GM19025 (cell line): ENCODE data around the gene STK39.

Experiments used
- ATAC-seq: cut with Tn5 transposase; IDR thresholded peaks from one replicate; pipeline ENCODE4 v1.9.1; 2021; ENCODE audit warnings: mild to moderate bottlenecking, low read depth, moderate library complexity; ENCODE audit not compliant: unreplicated experiment

The STK39 gene

DNA sequence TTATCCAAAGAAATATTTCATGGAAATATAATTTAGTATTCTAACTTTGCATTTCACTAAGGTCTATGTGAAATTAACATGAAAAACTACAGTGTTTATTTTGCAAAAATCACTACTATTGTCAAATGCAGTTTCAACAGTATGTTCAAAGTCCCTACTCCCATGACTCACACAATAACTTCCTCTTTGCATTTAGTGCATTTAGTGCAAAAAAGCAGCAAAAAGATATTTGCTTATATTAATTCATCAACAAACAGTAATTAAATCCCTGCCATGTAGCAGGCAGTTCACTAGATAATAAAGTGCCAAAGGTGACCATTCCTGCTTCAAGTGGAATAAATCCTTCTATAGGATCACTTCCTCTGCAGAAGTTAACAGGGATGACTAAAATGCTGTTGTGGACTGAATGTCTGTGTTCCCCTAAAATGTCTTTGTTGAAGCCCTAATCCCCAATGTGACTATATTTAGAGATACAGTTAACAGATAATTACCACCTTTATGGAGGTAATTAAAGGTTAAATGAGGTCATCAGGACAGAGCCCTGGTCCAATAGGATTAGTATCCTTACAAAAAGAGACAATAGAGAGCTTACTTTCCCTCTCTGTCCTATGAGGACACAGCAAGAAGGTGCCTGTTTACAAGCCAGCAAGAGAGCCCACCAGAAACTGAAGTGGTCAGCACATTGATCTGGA is 61.7 kb downstream of the STK39 start:
- ATAC-seq: no peak

DNA sequence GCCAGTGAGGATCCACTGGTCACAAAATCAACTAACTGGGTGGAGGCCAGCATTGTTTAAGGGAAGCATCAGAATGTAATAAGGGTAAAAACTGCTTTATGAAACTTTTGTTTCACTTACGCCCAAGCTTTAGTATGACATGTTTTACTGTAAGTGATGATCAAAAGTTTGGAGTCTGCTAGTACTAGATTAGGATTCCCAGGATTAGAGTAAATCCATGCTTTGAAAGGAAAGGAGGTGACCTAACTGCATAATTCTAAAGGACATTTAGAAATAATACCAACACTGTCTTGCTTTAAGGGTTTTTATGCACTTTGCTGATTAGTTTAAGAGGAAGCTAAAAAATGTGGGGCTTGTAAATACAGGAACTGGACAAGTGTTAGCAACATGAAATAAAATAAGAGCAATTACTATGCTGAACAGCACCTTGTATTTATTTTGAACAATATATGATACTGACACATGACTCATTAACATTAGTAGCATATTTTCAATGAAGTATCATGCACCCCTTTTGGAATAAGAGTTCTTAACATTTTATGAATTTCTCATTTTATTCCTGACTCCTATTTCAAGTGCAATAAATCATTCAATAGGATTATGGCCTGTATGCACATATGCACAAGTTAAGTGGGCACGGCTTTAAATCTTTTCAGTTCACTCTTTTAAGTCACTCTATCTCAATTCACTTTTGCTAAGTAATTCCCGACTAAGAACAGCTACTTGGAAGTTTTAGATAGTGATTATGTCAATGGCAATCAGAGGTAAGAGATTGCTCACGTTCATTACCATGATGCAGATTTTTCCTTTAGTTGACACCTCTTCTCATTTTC is 62.5 kb downstream of the STK39 start:
- ATAC-seq: no peak

DNA sequence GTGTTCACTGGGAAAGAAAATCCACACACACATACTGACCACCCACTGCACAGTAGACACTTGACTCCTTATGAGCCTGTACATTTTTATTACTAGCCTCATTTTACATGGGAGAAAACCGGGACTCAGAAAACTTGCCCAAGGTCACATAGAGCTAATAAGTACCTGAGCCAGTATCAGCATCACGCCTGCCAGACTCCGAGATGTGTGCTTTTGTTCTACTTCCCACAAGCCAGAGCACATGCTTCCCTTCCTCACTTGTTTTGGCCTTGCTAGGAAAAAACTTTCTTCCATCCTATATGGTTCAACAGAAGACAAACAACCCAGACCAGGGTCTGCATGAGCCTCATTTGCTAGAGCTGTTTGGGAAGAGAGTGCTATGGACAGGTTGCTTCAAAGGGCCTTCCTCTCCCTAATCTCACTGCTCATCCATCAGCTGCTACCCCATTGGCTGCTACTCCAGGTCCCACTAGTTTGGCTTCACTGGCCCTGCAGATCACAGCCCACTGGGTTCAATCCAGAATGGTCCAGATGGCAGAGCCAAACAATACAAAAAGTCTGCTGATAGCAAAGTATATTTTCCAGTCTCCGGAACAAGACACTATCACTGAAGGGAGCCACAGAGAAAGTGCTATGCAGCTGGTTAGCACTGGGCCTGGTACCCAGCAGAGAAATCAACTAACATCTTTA is 63.9 kb downstream of the STK39 start:
- no peak for ATAC-seq

DNA sequence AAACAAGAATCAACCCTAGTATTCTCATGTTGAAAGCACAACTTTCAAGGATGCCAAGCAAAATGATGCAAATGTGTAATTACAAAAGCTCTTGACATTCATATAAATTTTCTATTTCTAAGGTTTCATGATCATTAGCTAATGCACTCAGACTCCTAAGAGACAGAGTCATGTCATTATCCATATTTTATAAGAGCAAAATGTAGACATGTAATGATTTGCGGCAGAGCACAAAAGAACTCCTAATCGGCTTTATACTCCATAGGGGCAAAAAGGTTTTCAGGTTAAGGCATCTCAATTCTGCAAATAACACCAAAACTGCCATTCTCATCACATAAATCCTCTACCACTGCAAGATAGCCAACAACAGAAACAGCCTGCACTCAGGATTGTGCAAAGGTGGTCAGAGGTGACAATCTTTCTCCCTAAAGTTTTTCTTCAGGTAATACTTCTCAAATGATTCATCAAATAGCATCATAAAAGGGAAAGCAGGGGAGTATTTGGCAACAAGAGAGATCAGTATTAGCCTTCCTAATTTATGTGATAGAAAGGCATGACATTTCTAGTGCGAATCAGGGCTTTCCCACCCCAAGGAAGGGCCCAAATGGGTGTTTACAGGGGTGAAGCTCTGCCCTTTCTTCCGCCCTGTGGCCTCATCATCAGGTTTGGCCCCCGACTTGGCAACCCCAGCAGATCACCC is 64.7 kb downstream of the STK39 start:
- no peak for ATAC-seq

GRCh38 chr2:168181825-168182224 is 65.6 kb downstream of the STK39 start:
- no peak for ATAC-seq

DNA sequence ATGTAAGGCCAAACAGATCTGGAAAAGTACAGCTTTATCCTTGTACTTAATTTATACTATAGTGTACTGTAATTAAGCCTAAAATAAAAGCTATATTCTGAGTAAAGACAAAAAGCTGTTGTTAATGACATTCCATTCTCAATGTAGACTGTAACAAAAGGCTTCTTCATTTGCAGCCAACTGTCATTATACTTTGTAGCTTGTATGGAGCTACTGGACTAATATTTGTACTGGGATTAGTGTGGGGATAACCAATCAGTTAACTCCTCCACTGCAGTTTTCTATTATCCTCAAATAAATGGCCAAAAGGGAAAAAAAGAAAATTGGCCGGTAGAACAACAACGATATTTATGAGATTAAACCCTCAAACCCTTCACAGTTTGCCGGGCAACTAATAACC is 66.5 kb downstream of the STK39 start:
- ATAC-seq: no peak

DNA sequence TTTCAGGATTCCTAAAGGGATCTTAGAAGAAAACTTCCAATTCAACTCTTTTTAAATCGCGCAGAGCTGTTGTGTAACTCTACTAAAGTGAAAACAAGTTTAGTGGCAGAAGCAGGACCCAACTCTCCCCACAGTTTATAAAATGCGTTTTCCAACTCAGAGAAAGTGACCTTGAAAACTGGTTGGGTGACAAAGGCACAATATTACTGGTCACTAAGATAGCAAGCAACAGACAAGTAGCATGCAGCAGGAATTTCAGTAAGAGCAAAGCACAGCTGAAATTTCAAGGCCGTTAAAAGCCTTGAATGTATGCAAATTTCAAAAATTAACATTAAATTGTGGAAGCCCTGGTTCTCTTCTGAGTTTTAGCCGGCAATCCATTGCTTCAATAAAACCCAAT is 66.9 kb downstream of the STK39 start:
- ATAC-seq: no peak

- ATAC-seq: no peak
These were observed 67.8 kb downstream of the STK39 start for GRCh38 chr2:168179592-168179991.

GRCh38 chr2:168178520-168179324 is 68.7 kb downstream of the STK39 start:
- no peak for ATAC-seq

DNA sequence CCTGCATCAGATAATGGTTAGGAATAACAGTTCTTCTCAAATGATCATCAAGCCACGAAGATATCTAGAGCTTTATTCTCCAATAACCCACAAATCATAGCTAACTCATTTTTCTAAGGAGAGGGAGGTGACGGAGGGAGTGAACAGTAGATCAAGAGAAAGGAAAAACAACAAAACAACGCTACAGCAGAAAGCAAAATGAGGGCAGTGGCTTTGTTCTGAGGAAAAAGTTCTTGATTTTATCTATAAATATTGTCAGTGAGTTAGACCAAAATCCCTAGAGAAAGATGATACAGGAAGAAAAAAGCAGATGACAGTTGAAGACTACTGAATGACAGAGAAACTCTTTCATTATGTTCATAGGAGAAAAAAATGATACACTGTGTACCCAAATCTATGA is 71.0 kb downstream of the STK39 start:
- no peak for ATAC-seq

DNA sequence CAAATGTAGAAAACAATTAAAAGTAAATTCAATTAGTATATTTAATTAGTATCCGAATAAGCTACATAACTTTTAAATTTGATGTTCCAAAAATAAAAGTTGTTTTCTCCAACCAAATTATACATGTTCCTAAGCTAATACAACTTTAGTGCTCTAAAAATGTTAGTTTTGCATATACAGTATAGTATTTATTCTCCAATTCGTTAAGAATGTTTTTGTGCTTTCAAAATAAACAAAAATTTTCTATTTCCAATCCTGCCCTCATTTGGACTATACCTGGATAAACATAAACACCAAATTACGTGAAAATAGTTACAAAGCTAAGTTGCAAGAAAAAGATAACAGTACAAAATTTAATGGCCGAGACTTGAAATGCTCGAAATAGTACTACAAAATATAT is 71.9 kb downstream of the STK39 start:
- ATAC-seq: no peak

- ATAC-seq: no peak
These were observed 72.6 kb downstream of the STK39 start for GRCh38 chr2:168174756-168175155.

- ATAC-seq: no peak
These were observed 75.3 kb downstream of the STK39 start for GRCh38 chr2:168172071-168172470.

DNA sequence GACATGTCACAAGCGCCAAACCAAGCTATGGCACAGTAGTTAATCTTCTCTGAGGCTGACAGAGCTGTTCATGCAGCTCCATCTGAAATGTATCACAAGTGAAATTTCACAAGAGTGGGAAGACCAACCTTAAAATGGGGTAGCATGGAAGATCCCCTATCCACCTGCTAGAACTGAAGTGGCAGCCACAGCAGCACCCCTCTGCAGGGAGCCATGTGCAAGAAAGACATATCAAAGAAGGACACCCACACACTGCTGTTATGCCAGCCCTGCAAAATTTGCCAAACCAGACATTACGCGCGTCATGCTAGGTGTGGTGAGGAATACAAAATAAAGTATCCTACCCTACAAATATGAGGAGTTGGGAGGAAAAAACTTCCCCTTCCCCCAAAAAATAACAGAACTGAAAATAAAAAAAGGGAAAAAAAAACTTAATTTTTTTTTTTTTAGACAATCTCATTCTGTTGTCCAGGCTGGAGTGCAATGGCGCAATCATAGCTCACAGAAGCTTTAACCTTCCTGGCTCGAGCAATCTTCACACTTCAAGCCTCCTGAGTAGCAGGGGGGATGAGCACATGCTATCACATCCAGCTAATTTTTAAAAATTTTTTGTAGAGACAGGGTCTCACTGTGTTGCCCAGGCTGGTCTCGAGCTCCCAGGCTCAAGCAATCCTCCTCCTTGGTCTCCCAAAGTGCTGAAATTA is 76.2 kb downstream of the STK39 start:
- ATAC-seq: no peak

GRCh38 chr2:168169097-168169745 is 78.2 kb downstream of the STK39 start:
- no peak for ATAC-seq

- ATAC-seq: no peak
These were observed 79.7 kb downstream of the STK39 start for GRCh38 chr2:168167511-168168263.

DNA sequence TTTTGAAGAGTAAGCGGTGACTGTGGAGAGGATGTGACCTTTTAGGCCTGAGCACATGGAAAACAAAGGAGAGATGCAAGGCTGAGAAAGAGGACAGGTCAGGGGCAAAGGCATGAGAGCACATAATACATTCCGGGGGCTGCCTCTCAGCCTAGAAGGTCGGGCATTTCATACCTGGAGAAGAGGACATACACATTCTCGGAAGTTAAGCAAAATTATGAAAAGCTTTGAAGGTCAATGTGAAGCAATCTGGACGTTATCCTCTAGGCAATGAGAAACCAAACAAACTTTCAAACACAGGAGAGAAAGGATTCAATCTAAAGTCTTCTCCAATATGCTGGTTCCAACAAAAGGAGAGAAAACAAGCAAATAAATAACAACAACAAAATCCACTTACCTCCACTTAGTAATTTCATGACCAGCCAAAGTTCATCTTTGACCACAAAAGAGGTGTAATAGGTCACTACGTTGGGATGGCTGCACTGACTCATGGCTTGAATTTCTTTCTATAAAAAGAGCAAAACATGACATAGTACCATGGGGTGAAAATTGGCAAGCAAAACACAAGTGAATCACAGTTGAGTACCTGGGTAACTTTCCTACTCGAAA is 80.4 kb downstream of the STK39 start:
- no peak for ATAC-seq
